Mucosa of descending colon (tissue), 3 donors: ENCODE data around the gene REEP2. TPM values are rescaled to one million over a fixed set of nuclear protein-coding genes. Genes with fewer than 3 reads are reported as not detected.

Source experiments
- ATAC-seq: fragments of 200-7000 bp; cut with Tn5 transposase; one replicate; pipeline ENCODE4 v1.9.1; 2020; ENCODE audit warnings: mild to moderate bottlenecking, moderate library complexity
- DNase-seq, 3 donors: peaks; one replicate each; pipeline ENCODE4 v3.0.0-alpha.2; 2020
- H3K36me3 ChIP-seq: fragments of 200-600 bp; one replicate; pipeline ENCODE4 v1.8.0; 2021; ENCODE audit warnings: low read depth, mild to moderate bottlenecking
- H3K4me1 ChIP-seq: fragments of 200-600 bp; one replicate; pipeline ENCODE4 v1.8.0; 2021; ENCODE audit warnings: low read depth, mild to moderate bottlenecking
- H3K4me3 ChIP-seq: fragments of 200-600 bp; one replicate; pipeline ENCODE4 v1.8.0; 2021; ENCODE audit warnings: mild to moderate bottlenecking
- H3K9me3 ChIP-seq: fragments of 200-600 bp; one replicate; pipeline ENCODE4 v1.8.0; 2021; ENCODE audit warnings: mild to moderate bottlenecking
- intact Hi-C, 2 donors: fragments of 100-400 bp; cut with DNase I in 1 of 2; cut with micrococcal nuclease in 1 of 2; formaldehyde crosslinking; loops; one replicate each; pipeline versions ENCODE4 v1.11.0 to v1.11.1; 2022; cut with DNase I, micrococcal nuclease
- total RNA-seq, 3 donors: library from RNA; stranded (reverse); fragmentation: NEBNext Ultra II Directional in 2 of 3; extraction: Animal tissue kit (Norgen Biotek cat#: 25700) in 2 of 3; gene quantifications; one replicate each; pipeline versions ENCODE4 v1.2.1 to v1.2.4, GENCODE V29; 2021 to 2023
- TF ChIP-seq, protein P1 (sequence below): fragments of 200-600 bp; IDR thresholded peaks from one replicate; pipeline ENCODE4 v1.8.0; 2022; ENCODE audit warnings: antibody characterized with exemption, mild to moderate bottlenecking
- donor health status: DM: no; HTN: no; CAD: no; lungs with moderate emphysema.
- donor health status: DM: no; HTN: no; CAD: no.
- donor health status: DM: no; HTN: yes; CAD: no.

Gene REEP2
- total RNA-seq, 3 donors from 2014 or later = 1.0 to 16.3 (median 2.7) TPM

DNA sequence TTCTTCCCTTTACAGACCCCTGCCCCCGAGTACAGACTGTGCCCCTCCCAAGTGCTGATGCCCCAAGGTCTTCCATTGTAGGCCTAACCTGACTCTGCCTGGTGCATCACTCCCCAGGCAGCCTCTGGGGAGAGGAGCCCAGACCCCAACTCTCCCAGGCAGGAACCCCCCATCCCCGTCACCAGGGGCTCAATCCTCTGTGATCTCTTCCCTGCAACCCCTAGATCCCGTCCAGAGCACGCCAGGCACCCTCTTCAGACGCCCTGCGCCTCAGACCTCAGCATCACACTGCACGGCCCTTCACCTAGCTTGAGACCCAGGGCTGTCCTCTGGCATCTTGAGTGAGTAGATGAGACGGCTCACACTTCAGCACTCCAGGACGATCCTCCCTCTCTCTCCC lies 20.0 kb downstream of the REEP2 start:
- intact Hi-C loops = loop anchor here in 1 of 2 donors (10.0 kb wide), 1 partner anchor 46 kb away; no protein-coding TSS in a partner anchor
- ATAC-seq = no peak
- TF ChIP-seq, protein P1, sequence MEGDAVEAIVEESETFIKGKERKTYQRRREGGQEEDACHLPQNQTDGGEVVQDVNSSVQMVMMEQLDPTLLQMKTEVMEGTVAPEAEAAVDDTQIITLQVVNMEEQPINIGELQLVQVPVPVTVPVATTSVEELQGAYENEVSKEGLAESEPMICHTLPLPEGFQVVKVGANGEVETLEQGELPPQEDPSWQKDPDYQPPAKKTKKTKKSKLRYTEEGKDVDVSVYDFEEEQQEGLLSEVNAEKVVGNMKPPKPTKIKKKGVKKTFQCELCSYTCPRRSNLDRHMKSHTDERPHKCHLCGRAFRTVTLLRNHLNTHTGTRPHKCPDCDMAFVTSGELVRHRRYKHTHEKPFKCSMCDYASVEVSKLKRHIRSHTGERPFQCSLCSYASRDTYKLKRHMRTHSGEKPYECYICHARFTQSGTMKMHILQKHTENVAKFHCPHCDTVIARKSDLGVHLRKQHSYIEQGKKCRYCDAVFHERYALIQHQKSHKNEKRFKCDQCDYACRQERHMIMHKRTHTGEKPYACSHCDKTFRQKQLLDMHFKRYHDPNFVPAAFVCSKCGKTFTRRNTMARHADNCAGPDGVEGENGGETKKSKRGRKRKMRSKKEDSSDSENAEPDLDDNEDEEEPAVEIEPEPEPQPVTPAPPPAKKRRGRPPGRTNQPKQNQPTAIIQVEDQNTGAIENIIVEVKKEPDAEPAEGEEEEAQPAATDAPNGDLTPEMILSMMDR = no peak

DNA sequence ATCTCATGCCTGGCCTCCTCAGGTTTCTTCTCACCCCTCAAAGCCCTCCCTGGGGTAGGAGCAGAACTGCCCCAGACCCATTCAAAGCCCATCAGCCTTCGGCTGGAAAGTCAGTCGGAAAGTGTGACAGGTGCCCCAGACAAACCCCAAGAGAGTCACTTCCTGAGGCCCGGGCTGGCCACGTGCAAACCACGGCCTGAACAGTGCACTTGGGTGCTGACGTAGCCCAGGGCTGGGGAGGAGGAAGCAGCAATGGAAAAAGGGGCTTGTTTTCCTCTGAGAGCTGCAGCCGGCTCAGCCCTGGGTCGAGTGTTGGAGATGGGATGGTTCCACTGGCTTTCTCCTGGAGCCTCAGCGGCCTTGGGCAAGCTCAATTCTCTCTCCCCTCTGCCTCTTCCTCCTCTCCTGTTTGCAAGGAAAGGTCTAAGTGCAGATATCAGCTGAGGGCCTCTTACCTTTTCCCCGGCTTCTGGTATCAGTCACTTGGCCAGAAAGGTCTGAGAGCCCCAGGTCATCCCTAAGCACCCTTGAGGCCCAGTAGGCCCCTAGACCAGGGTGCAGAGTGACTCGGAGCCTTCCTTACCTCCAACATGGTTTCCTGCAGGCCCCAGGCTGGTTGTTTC lies 20.6 kb downstream of the REEP2 start:
- Histone ChIP-seq H3K9me3 (no peaks in the 10 kb centered on the region), H3K4me1 (peaks cover 5% of the 10 kb centered on the region), H3K36me3 (no peaks in the 10 kb centered on the region), H3K4me3 (no peak overlapping the region)
- TF ChIP-seq, protein P1 = no peak
- peak; percentile 59 to 85 (median 69) for DNase-seq
- ATAC-seq = peak; percentile 18
- intact Hi-C loops = loop anchor here in 1 of 2 donors (10.0 kb wide), 1 partner anchor 45 kb away; no protein-coding TSS in a partner anchor

More for the DNA sequence above, 20.0 kb downstream of the REEP2 start:
- Histone ChIP-seq H3K36me3 (no peaks in the 10 kb centered on the region), H3K4me1 (peaks cover 5% of the 10 kb centered on the region), H3K4me3 (no peak overlapping the region), H3K9me3 (no peaks in the 10 kb centered on the region)
- DNase-seq = no peak

DNA sequence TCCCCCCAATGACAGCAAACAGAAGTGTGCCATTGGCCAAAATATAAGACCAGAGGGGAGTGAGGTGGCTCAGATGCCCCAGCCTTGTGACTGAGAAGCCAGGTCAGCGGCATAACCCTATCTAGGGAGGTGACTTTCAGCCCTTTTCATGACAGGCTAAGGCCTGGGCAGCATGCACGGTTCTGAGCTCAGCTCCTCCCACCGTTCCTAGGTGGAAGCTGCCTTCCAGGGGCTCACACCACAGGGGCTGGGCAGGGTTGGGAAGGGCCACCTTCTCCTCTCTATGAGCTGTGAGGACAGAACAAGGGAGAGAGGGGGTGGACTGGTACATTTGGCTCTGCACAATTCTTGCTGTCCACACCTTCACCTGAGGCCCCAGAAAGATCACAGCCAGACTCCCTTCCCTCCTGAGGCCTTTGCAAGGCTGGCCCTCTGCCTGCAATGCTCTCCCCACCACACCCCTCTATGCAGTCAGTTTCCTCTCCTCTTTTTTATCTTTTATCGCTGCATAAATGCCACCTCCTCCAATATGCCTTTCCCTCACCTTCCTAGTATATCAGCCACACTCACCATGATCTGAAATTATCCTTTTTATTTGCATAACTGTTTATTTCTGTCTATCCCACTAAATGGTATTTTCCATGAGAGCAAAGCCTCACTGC lies 21.3 kb downstream of the REEP2 start:
- ATAC-seq = no peak
- TF ChIP-seq, protein P1 = no peak
- Histone ChIP-seq H3K4me3 (no peak overlapping the region), H3K9me3 (no peaks in the 10 kb centered on the region), H3K4me1 (peaks cover 5% of the 10 kb centered on the region), H3K36me3 (no peaks in the 10 kb centered on the region)
- no peak for DNase-seq
- intact Hi-C loops = no loop called here

DNA sequence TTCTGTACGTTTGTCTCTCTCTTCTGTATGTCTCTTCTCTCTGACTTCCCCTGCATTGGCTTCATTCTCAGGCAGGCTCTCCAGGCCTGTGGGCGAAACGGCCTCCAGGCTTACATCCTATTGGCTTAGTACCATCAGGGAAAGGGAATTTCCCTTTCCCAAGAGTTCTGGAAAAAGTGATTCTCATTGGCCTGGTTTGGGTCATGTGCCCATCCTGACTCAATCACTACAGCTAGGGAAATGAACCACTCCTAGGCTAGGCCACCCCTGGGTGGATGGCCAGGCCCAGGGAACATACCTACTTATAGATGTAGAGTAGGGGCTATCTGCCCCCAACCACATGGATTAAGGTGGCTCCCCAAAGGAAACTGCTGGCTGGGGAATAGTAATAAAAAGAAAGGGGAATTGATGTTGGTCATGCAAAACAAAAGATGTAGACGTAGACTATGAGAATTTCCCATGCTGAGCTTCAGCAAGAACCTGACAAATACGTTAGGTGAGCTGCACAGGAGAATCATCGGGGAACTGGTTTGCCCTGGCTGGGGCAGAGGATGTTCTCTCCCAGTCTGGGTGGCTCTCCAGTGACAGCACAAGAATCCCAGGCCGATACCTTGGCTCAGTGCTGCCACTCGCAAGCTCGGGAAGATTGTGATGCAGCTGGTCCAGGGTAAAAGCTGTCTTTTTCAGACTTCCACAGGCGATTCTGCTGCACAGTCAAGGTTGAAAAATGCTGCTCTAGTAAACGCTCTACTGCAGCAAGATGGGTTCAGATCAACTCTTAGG lies 22.7 kb downstream of the REEP2 start:
- TF ChIP-seq, protein P1 = no peak
- ATAC-seq (no peak), DNase-seq (no peak)
- intact Hi-C loops = no loop called here
- no peak overlapping the region for H3K4me3 ChIP-seq
- H3K36me3 ChIP-seq = no peaks in the 10 kb centered on the region
- peaks cover 10% of the 10 kb centered on the region for H3K4me1 ChIP-seq
- H3K9me3 ChIP-seq = no peaks in the 10 kb centered on the region

DNA sequence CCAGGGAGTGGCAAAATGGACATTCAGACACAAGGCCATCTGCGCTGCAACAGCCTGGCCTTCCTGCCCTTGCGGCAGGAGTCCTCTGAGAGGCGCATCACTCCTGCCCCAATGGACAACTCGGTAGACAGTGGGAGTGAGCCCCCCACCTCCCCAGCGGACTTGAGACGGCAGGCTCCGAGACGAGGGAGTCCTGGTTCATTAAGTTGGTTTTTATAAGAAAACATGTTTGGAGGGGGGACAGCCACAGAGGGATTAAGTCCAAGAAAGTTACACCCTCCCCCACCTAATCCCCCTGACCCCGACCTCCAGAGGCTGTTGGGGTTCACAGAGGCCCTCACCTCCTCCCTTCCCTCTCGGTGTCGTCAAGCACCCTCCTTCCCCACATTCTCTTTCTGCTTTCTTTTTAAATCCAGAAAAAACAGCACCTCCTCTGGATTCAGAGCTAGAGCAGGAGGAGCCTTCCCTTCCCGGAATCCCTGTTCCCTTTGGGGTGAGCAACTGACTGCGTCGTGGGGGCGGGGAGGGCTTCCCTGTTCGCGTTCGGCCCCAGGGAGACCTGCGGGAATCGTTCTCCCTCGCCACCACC lies 24.7 kb downstream of the REEP2 start:
- TF ChIP-seq, protein P1 = no peak
- intact Hi-C loops = no loop called here
- Histone ChIP-seq H3K9me3 (no peaks in the 10 kb centered on the region), H3K4me1 (peaks cover 15% of the 10 kb centered on the region), H3K4me3 (peak overlapping the region; percentile 48), H3K36me3 (no peaks in the 10 kb centered on the region)
- DNase-seq (peak; percentile 54 to 64 (median 64)), ATAC-seq (peak; percentile 4)
